Measurements from ENCODE around the gene FARS2.

DNA sequence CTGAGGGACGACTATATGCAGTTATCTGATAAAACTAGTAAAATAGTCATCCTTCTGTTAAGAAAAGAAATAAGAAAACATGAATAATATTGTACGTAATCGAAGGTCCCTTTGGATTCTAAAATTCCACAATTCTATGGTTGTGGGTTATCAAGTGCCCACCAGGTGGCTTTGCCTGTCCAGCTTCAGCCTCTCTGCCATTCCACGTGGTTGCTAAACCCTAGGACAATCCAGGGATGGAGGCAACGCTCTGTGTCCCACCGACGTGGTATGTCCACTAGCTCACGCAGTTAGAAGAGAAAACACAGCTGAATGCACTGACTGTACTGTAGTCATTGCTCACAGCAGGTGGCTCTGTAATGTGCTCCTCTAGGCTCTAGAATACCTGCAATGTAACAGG lies 349.3 kb downstream of the FARS2 start:
- TF ChIP-seq, protein P1, sequence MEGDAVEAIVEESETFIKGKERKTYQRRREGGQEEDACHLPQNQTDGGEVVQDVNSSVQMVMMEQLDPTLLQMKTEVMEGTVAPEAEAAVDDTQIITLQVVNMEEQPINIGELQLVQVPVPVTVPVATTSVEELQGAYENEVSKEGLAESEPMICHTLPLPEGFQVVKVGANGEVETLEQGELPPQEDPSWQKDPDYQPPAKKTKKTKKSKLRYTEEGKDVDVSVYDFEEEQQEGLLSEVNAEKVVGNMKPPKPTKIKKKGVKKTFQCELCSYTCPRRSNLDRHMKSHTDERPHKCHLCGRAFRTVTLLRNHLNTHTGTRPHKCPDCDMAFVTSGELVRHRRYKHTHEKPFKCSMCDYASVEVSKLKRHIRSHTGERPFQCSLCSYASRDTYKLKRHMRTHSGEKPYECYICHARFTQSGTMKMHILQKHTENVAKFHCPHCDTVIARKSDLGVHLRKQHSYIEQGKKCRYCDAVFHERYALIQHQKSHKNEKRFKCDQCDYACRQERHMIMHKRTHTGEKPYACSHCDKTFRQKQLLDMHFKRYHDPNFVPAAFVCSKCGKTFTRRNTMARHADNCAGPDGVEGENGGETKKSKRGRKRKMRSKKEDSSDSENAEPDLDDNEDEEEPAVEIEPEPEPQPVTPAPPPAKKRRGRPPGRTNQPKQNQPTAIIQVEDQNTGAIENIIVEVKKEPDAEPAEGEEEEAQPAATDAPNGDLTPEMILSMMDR (IDR thresholded peaks at IDR 0.05): no peak
- TF ChIP-seq POLR2A (IDR thresholded peaks at IDR 0.05): no peak

Measured in esophagus squamous epithelium (tissue), 4 donors.